Pancreas (tissue), 10 donors: ENCODE measurements around the gene TCERG1L. TPM values are rescaled to one million over a fixed set of nuclear protein-coding genes. Genes with fewer than 3 reads are reported as not detected.

Experiments
- ATAC-seq, 4 donors: fragments of 200-7000 bp; cut with Tn5 transposase; one replicate each; pipeline versions ENCODE4 v1.8.0 to v1.9.1; 2020; ENCODE audit warnings: mild to moderate bottlenecking in 4 of 4, moderate library complexity in 4 of 4
- DNase-seq, 6 donors: peaks; one replicate each; pipeline ENCODE4 v3.0.0-alpha.2; 2020
- FAIRE-seq: peaks from 2 replicates; lab custom pipeline; 2012; peaks lifted over from hg19 to GRCh38; lab: Jason Lieb, UNC
- H3K27ac ChIP-seq, 4 donors: fragments of 200-600 bp; sonication (generic); 1 replicate in 3 of 4; 2 replicates in 1 of 4; pipeline versions ENCODE4 v1.5.0 to v1.8.0; 2020
- H3K27me3 ChIP-seq, 4 donors: fragments of 200-600 bp; one replicate each; pipeline ENCODE4 v1.8.0; 2021
- H3K36me3 ChIP-seq, 3 donors: fragments of 200-600 bp; sonication (generic) in 1 of 3; one replicate each; pipeline versions ENCODE4 v1.5.0 to v1.8.0; 2020 to 2021
- H3K4me1 ChIP-seq, 3 donors: fragments of 200-600 bp; one replicate each; pipeline ENCODE4 v1.8.0; 2021
- H3K4me3 ChIP-seq, 4 donors: fragments of 200-600 bp; sonication (generic) in 2 of 4; one replicate each; pipeline versions ENCODE4 v1.5.0 to v1.8.0; 2020 to 2021
- H3K9me3 ChIP-seq, 4 donors: fragments of 200-600 bp; one replicate each; pipeline ENCODE4 v1.8.0; 2021
- WGBS, 2 donors: extraction: QIAGEN DNeasy Blood & Tissue Kit; methylation state at CpG; one replicate each; pipeline ENCODE4 v1.1.7; 2013; 5-methylcytosine and 5-hydroxymethylcytosine counted together
- intact Hi-C, 3 donors: fragments of 100-400 bp; cut with DNase I; formaldehyde crosslinking; loops; one replicate each; pipeline versions ENCODE4 v1.11.1 to v1.14.2; 2022
- polyA plus RNA-seq, 2 donors: library from polyadenylated mRNA; stranded (reverse); fragments of 200-250 nt; gene quantifications; one replicate each; pipeline ENCODE4 v1.2.3, GENCODE V29; 2013
- total RNA-seq, 6 donors: library from RNA; stranded (reverse); fragmentation: NEBNext Ultra II Directional in 4 of 6; extraction: Animal tissue kit (Norgen Biotek cat#: 25700) in 4 of 6; gene quantifications; one replicate each; pipeline versions ENCODE4 v1.2.1 to v1.2.4, GENCODE V29; 2021 to 2023
- TF ChIP-seq, protein P1 (sequence below), 4 donors: fragments of 200-600 bp; sonication (generic) in 3 of 4; IDR thresholded peaks; one replicate each; pipeline versions ENCODE4 v1.5.0 to v1.8.0; 2021; ENCODE audit warnings: antibody characterized with exemption in 4 of 4
- donor health status: healthy with polysubstance abuse.
- donor health status: DM: no; HTN: no; CAD: no; lungs with moderate emphysema.
- donor health status: DM: no; HTN: no; CAD: no.
- donor health status: control.
- donor health status: control.
- donor health status: Bipolar disorder and iron deficiency.
- donor health status: DM: yes; HTN: yes; CAD: no.
- donor health status: DM: no; HTN: no; CAD: no.
- donor health status: DM: no; HTN: no; CAD: no.
- donor health status: DM: yes; HTN: yes; CAD: no.

Gene TCERG1L
- total and polyA plus RNA-seq, 8 donors: 0.09 to 1.9 (median 0.40) TPM

DNA sequence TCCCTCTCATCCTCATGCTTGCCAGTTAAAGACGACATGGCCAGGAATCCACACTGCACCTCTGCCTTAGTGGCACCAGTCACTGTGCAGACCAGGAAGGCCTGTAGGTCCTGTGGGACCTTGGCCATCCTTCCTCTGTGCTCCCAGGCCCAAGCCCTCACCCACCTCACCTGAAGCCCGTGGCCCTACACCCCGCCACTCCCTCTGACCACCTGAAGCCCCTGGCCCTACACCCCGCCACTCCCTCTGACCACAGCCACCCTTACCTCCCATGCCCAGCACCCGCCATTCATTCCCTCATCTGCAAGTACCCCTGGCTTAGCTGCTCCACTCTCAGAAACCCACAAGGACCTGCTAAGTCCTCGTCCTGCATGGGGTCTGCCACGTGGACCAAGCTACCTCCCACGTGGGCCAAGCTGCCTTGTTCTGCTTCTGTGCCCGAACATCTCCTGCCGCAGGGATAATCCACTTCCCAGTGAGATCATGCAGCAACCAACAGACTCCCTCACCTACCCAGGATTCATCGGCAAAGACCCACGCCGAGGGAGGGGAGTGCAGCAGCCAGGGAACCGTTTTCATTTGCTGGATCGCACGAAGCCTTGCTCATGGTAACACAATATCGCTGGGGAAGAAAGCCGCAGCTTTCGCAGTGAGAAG lies 151.2 kb downstream of the TCERG1L start:
- Histone ChIP-seq H3K4me1 (no peaks in the 10 kb centered on the region), H3K9me3 (no peaks in the 10 kb centered on the region), H3K27me3 (no peaks in the 10 kb centered on the region), H3K4me3 (no peak overlapping the region), H3K27ac (no peak overlapping the region), H3K36me3 (no peaks in the 10 kb centered on the region)
- FAIRE-seq (no peak), ATAC-seq (no peak), DNase-seq (peak in 1 of 6 donors; percentile 35)
- TF ChIP-seq, protein P1, sequence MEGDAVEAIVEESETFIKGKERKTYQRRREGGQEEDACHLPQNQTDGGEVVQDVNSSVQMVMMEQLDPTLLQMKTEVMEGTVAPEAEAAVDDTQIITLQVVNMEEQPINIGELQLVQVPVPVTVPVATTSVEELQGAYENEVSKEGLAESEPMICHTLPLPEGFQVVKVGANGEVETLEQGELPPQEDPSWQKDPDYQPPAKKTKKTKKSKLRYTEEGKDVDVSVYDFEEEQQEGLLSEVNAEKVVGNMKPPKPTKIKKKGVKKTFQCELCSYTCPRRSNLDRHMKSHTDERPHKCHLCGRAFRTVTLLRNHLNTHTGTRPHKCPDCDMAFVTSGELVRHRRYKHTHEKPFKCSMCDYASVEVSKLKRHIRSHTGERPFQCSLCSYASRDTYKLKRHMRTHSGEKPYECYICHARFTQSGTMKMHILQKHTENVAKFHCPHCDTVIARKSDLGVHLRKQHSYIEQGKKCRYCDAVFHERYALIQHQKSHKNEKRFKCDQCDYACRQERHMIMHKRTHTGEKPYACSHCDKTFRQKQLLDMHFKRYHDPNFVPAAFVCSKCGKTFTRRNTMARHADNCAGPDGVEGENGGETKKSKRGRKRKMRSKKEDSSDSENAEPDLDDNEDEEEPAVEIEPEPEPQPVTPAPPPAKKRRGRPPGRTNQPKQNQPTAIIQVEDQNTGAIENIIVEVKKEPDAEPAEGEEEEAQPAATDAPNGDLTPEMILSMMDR (IDR thresholded peaks at IDR 0.05): no peak
- intact Hi-C loops: no loop called here
- 76 to 88% methylated on average over 19 of the region's 19 CpGs for WGBS, 2 donors

DNA sequence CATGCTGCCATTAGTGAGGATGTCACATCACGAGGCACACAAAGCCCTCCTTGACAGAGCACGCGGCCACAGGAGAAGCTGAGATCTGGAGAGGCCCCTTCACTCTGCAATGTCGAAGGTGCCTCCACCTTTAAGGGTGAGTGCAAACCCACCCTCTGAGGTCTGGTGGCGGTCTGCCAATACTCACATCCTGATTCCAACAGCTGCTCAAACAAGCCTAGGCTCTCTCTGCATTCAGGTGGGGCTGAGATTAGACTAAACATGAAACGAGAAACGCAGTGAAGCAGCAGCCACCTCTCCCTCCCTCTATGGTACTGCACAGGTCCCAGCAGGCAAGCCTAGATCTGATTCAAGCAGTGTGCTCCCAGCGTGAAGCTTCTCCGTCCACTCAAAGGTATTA lies 151.8 kb downstream of the TCERG1L start:
- DNase-seq: peak in 1 of 6 donors; percentile 33
- Histone ChIP-seq H3K4me1 (no peaks in the 10 kb centered on the region), H3K27me3 (no peaks in the 10 kb centered on the region), H3K27ac (no peak overlapping the region), H3K36me3 (no peaks in the 10 kb centered on the region), H3K9me3 (no peaks in the 10 kb centered on the region), H3K4me3 (no peak overlapping the region)
- TF ChIP-seq, protein P1 (IDR thresholded peaks at IDR 0.05): no peak
- 72 to 73% methylated on average over 9 of the region's 9 CpGs for WGBS, 2 donors
- no peak for FAIRE-seq
- ATAC-seq: peak in 1 of 4 donors; percentile 21
- intact Hi-C loops: no loop called here

GRCh38 chr10:131158695-131159094 lies 152.8 kb downstream of the TCERG1L start:
- no peak overlapping the region for H3K27ac ChIP-seq
- no peaks in the 10 kb centered on the region for H3K27me3 ChIP-seq
- peak in 1 of 6 donors; percentile 35 for DNase-seq
- no peak for FAIRE-seq
- 70 to 81% methylated on average over 15 to 17 of the region's 17 CpGs for WGBS, 2 donors
- H3K36me3 ChIP-seq: no peaks in the 10 kb centered on the region
- intact Hi-C loops: no loop called here
- H3K4me3 ChIP-seq: no peak overlapping the region
- no peaks in the 10 kb centered on the region for H3K9me3 ChIP-seq
- no peak for ATAC-seq
- H3K4me1 ChIP-seq: no peaks in the 10 kb centered on the region
- TF ChIP-seq, protein P1 (IDR thresholded peaks at IDR 0.05): no peak

- Histone ChIP-seq H3K36me3 (no peaks in the 10 kb centered on the region), H3K4me1 (no peaks in the 10 kb centered on the region), H3K9me3 (no peaks in the 10 kb centered on the region), H3K4me3 (no peak overlapping the region), H3K27me3 (no peaks in the 10 kb centered on the region), H3K27ac (no peak overlapping the region)
- WGBS, 2 donors: 86 to 92% methylated on average over 10 of the region's 10 CpGs
- peak in 1 of 6 donors; percentile 26 for DNase-seq
- no peak for ATAC-seq
- TF ChIP-seq, protein P1 (IDR thresholded peaks at IDR 0.05): no peak
- intact Hi-C loops: no loop called here
- no peak for FAIRE-seq
These were observed 153.6 kb downstream of the TCERG1L start for GRCh38 chr10:131157899-131158298.

DNA sequence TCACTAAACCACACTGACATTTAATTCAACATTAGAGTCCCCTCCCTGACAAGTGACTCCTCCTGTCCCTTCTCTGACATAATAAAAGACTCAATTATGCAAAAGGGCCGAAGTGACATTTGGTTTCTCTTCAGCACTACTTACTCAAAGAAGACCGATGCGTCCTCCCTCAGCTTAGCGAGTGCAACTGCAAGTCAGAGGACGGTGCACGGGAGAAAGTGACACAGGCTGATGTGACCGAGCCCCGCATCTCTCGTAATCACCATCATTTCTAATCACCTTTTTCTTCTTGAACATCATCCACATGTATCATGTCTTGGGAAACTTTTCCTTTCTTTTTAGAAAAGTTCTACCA lies 155.7 kb downstream of the TCERG1L start:
- DNase-seq (peak in 1 of 6 donors; percentile 11), FAIRE-seq (no peak), ATAC-seq (no peak)
- H3K9me3 ChIP-seq: no peaks in the 10 kb centered on the region
- H3K27ac ChIP-seq: no peak overlapping the region
- TF ChIP-seq, protein P1 (IDR thresholded peaks at IDR 0.05): no peak
- intact Hi-C loops: no loop called here
- H3K27me3 ChIP-seq: no peaks in the 10 kb centered on the region
- H3K36me3 ChIP-seq: no peaks in the 10 kb centered on the region
- no peaks in the 10 kb centered on the region for H3K4me1 ChIP-seq
- WGBS, 2 donors: 57 to 73% methylated on average over 9 of the region's 9 CpGs
- no peak overlapping the region for H3K4me3 ChIP-seq
